ENCODE data around the gene CD164. TPM values are rescaled to one million over a fixed set of nuclear protein-coding genes. Genes with fewer than 3 reads are reported as not detected.

Gene CD164
- total RNA-seq, 1 experiment from 2014 or later, result 486 TPM

Other genes starting within 250 kb of the CD164 start
- 2.1 and 9.6 TPM in 2 replicates for gene PPIL6, start 58.2 kb upstream of the CD164 start, total RNA-seq (2014; rRNA removed; shearing (Covaris generic))
- 10.9 and 14.6 TPM in 2 replicates for gene SMPD2, start 58.3 kb upstream of the CD164 start, total RNA-seq (2014; rRNA removed; shearing (Covaris generic))
- 15.4 and 21.5 TPM in 2 replicates for gene MICAL1, start 73.3 kb upstream of the CD164 start, total RNA-seq (2014; rRNA removed; shearing (Covaris generic))
- gene ZBTB24, start 100.8 kb upstream of the CD164 start, total RNA-seq (2014; rRNA removed; shearing (Covaris generic)), result 11.5 and 13.4 TPM in 2 replicates

All from M059J (cell line).